ENCODE measurements around the gene PLEKHB2. TPM values are rescaled to one million over a fixed set of nuclear protein-coding genes. Genes with fewer than 3 reads are reported as not detected.

PLEKHB2 gene
- total and polyA plus RNA-seq, 2 donors (not counting 1 experiment from before 2014, with no cell fraction given), result 16.3 to 39.5 TPM

DNA sequence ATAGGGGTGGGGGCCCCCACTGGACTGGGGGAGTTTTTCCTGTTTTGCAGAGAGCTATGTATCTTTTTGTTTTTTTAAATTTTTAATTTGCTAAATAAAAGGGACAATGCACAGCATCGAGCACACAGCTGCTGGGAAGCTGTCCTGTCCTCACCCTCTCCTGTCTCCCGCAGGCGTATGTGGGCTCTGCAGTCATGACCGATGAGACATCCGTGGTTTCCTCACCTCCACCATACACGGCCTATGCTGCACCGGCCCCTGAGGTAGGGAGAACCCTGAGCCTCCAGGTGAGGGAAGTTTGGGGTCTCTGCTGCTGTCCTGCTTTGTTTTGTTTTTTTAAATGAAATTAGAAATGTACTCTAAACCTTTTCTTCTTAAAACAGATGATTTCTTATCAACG is 27.6 kb downstream of the PLEKHB2 start:
- no peaks in the 10 kb centered on the region for H3K27me3 ChIP-seq (replicated peaks in 1 of 4; ENCODE audit: control extremely low read depth in 1 of 4, control insufficient read depth in 3 of 4, insufficient read depth in 4 of 4, low read length in 3 of 4)
- no peak for DNase-seq
- no peaks in the 10 kb centered on the region for H3K4me1 ChIP-seq (ENCODE audit: control insufficient read depth in 2 of 2, insufficient read depth in 2 of 2, low read length in 2 of 2)
- H3K4me3 ChIP-seq (ENCODE audit: control extremely low read depth in 1 of 5, extremely low read depth in 1 of 5, insufficient read depth in 1 of 5, low read depth in 2 of 5, low read length in 4 of 5), result no peak overlapping the region
- POLR2A ChIA-PET, result interaction anchor here (0.6 kb wide), 1 partner anchor 70 kb away, joined by 3 read pairs; no protein-coding TSS in a partner anchor
- Mint-ChIP-seq H3K27ac (no peak overlapping the region), H3K4me3 (no peak overlapping the region), H3K27me3 (no peaks in the 10 kb centered on the region), H3K9me3 (ENCODE audit: insufficient read depth) (no peaks in the 10 kb centered on the region), H3K4me1 (no peaks in the 10 kb centered on the region)
- no CpG with 5 or more reads among the region's 8 CpGs for WGBS (ENCODE audit: insufficient coverage)
- no peak for ATAC-seq (ENCODE audit: low read depth)
- intact Hi-C loops (cut with micrococcal nuclease), result no loop called here
- CTCF ChIA-PET, result no interaction called here
- peaks cover 5% of the 10 kb centered on the region for H3K79me2 ChIP-seq (ENCODE audit: control insufficient read depth, insufficient read depth, low read length)
- peaks cover 14 to 45% of the 10 kb centered on the region in 2 experiments for H3K36me3 ChIP-seq (replicated peaks in 1 of 2; ENCODE audit: control extremely low read depth in 1 of 2, control insufficient read depth in 1 of 2, extremely low read depth in 1 of 2, insufficient read depth in 2 of 2, low read length in 1 of 2)
- no peaks in the 10 kb centered on the region for H4K20me1 ChIP-seq (ENCODE audit: control insufficient read depth, insufficient read depth, low read length, poor library complexity, severe bottlenecking)
- H3K27ac ChIP-seq (ENCODE audit: low read length in 2 of 2), result no peak overlapping the region
- no peak overlapping the region for H2AFZ ChIP-seq (ENCODE audit: insufficient read depth, low read depth, low read length, poor library complexity, severe bottlenecking)
- no peak overlapping the region for H3K9ac ChIP-seq (ENCODE audit: low read length)
- H3K4me2 ChIP-seq (replicated peaks; ENCODE audit: low read depth, low read length, poor library complexity, severe bottlenecking), result no peak overlapping the region
- H3K9me3 ChIP-seq (ENCODE audit: control extremely low read depth in 1 of 3, control insufficient read depth in 2 of 3, insufficient read depth in 1 of 3, low read length in 2 of 3), result peaks cover 0 to 4% (median 0%) of the 10 kb centered on the region in 3 donors
- TF ChIP-seq CTCF (IDR thresholded peaks at IDR 0.05), result no peak
- no peak for TF ChIP-seq EZH2 (IDR thresholded peaks at IDR 0.05; ENCODE audit: borderline replicate concordance, insufficient read depth, low read depth, low read length, poor library complexity, severe bottlenecking)

- whole genome bisulfite sequencing (ENCODE audit: insufficient coverage), result 100% methylated on average over 2 of the region's 2 CpGs
- Histone ChIP-seq H3K36me3 (replicated peaks in 1 of 2; ENCODE audit: control extremely low read depth in 1 of 2, control insufficient read depth in 1 of 2, extremely low read depth in 1 of 2, insufficient read depth in 2 of 2, low read length in 1 of 2) (peaks cover 1 to 50% of the 10 kb centered on the region in 2 experiments), H3K79me2 (ENCODE audit: control insufficient read depth, insufficient read depth, low read length) (peaks cover 12% of the 10 kb centered on the region), H3K9ac (ENCODE audit: low read length) (no peak overlapping the region), H3K4me1 (ENCODE audit: control insufficient read depth in 2 of 2, insufficient read depth in 2 of 2, low read length in 2 of 2) (peaks cover 3 to 10% of the 10 kb centered on the region in 2 donors), H2AFZ (ENCODE audit: insufficient read depth, low read depth, low read length, poor library complexity, severe bottlenecking) (no peak overlapping the region), H4K20me1 (ENCODE audit: control insufficient read depth, insufficient read depth, low read length, poor library complexity, severe bottlenecking) (peaks cover 4% of the 10 kb centered on the region), H3K27me3 (replicated peaks in 1 of 4; ENCODE audit: control extremely low read depth in 1 of 4, control insufficient read depth in 3 of 4, insufficient read depth in 4 of 4, low read length in 3 of 4) (no peaks in the 10 kb centered on the region), H3K9me3 (ENCODE audit: control extremely low read depth in 1 of 3, control insufficient read depth in 2 of 3, insufficient read depth in 1 of 3, low read length in 2 of 3) (no peaks in the 10 kb centered on the region), H3K4me2 (replicated peaks; ENCODE audit: low read depth, low read length, poor library complexity, severe bottlenecking) (no peak overlapping the region), H3K4me3 (ENCODE audit: control extremely low read depth in 1 of 5, extremely low read depth in 1 of 5, insufficient read depth in 1 of 5, low read depth in 2 of 5, low read length in 4 of 5) (no peak overlapping the region), H3K27ac (ENCODE audit: low read length in 2 of 2) (no peak overlapping the region)
- Mint-ChIP-seq H3K4me3 (no peak overlapping the region), H3K4me1 (peaks cover 12% of the 10 kb centered on the region), H3K9me3 (ENCODE audit: insufficient read depth) (no peaks in the 10 kb centered on the region), H3K27me3 (no peaks in the 10 kb centered on the region), H3K27ac (no peak overlapping the region)
- intact Hi-C loops (cut with micrococcal nuclease), result no loop called here
- TF ChIP-seq EZH2 (IDR thresholded peaks at IDR 0.05; ENCODE audit: borderline replicate concordance, insufficient read depth, low read depth, low read length, poor library complexity, severe bottlenecking) (no peak), CTCF (IDR thresholded peaks at IDR 0.05) (no peak)
- ChIA-PET CTCF (interaction anchor here (4.5 kb wide), 1 partner anchor 13 kb away, joined by 15 read pairs; no protein-coding TSS in a partner anchor), POLR2A (no interaction called here)
- DNase-seq (no peak), ATAC-seq (ENCODE audit: low read depth) (no peak)
Measured at GRCh38 chr2:131140581-131140980, 35.4 kb downstream of the PLEKHB2 start.

All from B cell (primary cell).